B cell (primary cell): ENCODE data around the gene MCTP1. TPM values are rescaled to one million over a fixed set of nuclear protein-coding genes. Genes with fewer than 3 reads are reported as not detected.

Experiments used
- ATAC-seq: fragments of 200-7000 bp; cut with Tn5 transposase; one replicate; pipeline ENCODE4 v1.10.0; 2021; ENCODE audit warnings: low read depth, mild to moderate bottlenecking, moderate number of reproducible peaks, moderate library complexity
- CTCF ChIA-PET: fragments of 350-600 bp; sonication (Branson Sonifier 250); formaldehyde crosslinking; loops from one replicate; lab custom pipeline; 2021; ENCODE audit warnings: antibody characterized with exemption, inconsistent platforms; lab: Charles Lee
- POLR2A ChIA-PET: fragments of 350-600 bp; sonication (Branson Sonifier 250); formaldehyde crosslinking; loops from one replicate; lab custom pipeline; 2021; ENCODE audit warnings: antibody characterized with exemption; lab: Charles Lee
- DNase-seq: peaks from one replicate; pipeline ENCODE4 v3.0.0; 2013
- H2AFZ ChIP-seq: 2 replicates; pipeline ENCODE4 v1.6.1; 2012; ENCODE audit warnings: mild to moderate bottlenecking, low read depth, low read length; ENCODE audit not compliant: insufficient read depth, poor library complexity, severe bottlenecking
- H3K27ac ChIP-seq, 2 donors: 1 replicate in 1 of 2; 2 replicates in 1 of 2; pipeline ENCODE4 v1.5.1; 2012 to 2013; ENCODE audit warnings: low read length in 2 of 2, mild to moderate bottlenecking in 2 of 2, moderate library complexity in 1 of 2
- H3K27me3 ChIP-seq, 4 experiments: fragments of 200-600 bp in 1 of 4; sonication (generic) in 1 of 4; replicated peaks in 1 of 4; 1 replicate in 2 of 4; 2 replicates in 2 of 4; pipeline versions ENCODE4 v1.6.1 to v1.7.0; 2013 to 2016; ENCODE audit warnings: low read length in 3 of 4, mild to moderate bottlenecking in 2 of 4, mixed read lengths in 1 of 4, moderate library complexity in 1 of 4; ENCODE audit not compliant: insufficient read depth in 4 of 4, control insufficient read depth in 3 of 4; ENCODE audit errors: control extremely low read depth in 1 of 4
- H3K36me3 ChIP-seq, 2 experiments: replicated peaks in 1 of 2; 1 replicate in 1 of 2; 2 replicates in 1 of 2; pipeline versions ENCODE4 v1.6.1 to v1.7.1; 2013; ENCODE audit warnings: low read length in 1 of 2; ENCODE audit not compliant: insufficient read depth in 2 of 2, control insufficient read depth in 1 of 2; ENCODE audit errors: control extremely low read depth in 1 of 2, extremely low read depth in 1 of 2
- H3K4me1 ChIP-seq, 2 donors: fragments of 200-600 bp in 1 of 2; sonication (generic) in 1 of 2; 1 replicate in 1 of 2; 2 replicates in 1 of 2; pipeline versions ENCODE4 v1.5.1 to v1.6.1; 2013 to 2017; ENCODE audit warnings: low read length in 2 of 2; ENCODE audit not compliant: control insufficient read depth in 2 of 2, insufficient read depth in 2 of 2
- H3K4me2 ChIP-seq: replicated peaks from 2 replicates; pipeline ENCODE3; 2012; ENCODE audit warnings: mild to moderate bottlenecking, low read depth, low read length; ENCODE audit not compliant: poor library complexity, severe bottlenecking
- H3K4me3 ChIP-seq, 5 experiments: fragments of 200-600 bp in 1 of 5; sonication (generic) in 1 of 5; 1 replicate in 3 of 5; 2 replicates in 2 of 5; pipeline versions ENCODE4 v1.5.1 to v1.7.0; 2011 to 2016; ENCODE audit warnings: low read length in 4 of 5, mild to moderate bottlenecking in 4 of 5, low read depth in 2 of 5, control low read depth in 1 of 5, moderate library complexity in 1 of 5; ENCODE audit not compliant: insufficient read depth in 1 of 5; ENCODE audit errors: control extremely low read depth in 1 of 5, extremely low read depth in 1 of 5
- H3K79me2 ChIP-seq: fragments of 200-600 bp; sonication (generic); one replicate; pipeline ENCODE4 v1.6.0; 2016; ENCODE audit warnings: low read length; ENCODE audit not compliant: control insufficient read depth, insufficient read depth
- H3K9ac ChIP-seq: fragments of 200-600 bp; sonication (generic); 2 replicates; pipeline ENCODE4 v1.6.1; 2017; ENCODE audit warnings: mild to moderate bottlenecking, low read length, moderate library complexity
- H3K9me3 ChIP-seq, 3 donors: one replicate each; pipeline versions ENCODE4 v1.6.1 to v1.7.1; 2013; ENCODE audit warnings: low read length in 2 of 3; ENCODE audit not compliant: control insufficient read depth in 2 of 3, insufficient read depth in 1 of 3; ENCODE audit errors: control extremely low read depth in 1 of 3
- H4K20me1 ChIP-seq: 2 replicates; pipeline ENCODE4 v1.6.0; 2012; ENCODE audit warnings: mild to moderate bottlenecking, low read length; ENCODE audit not compliant: insufficient read depth, control insufficient read depth, poor library complexity, severe bottlenecking
- H3K27ac Mint-ChIP-seq: one replicate; pipeline ENCODE4 v1.8.0; 2021; ENCODE audit warnings: mixed read lengths
- H3K27me3 Mint-ChIP-seq: one replicate; pipeline ENCODE4 v1.8.0; 2021; ENCODE audit warnings: mixed read lengths
- H3K4me1 Mint-ChIP-seq: one replicate; pipeline ENCODE4 v1.8.0; 2021; ENCODE audit warnings: mixed read lengths
- H3K4me3 Mint-ChIP-seq: one replicate; pipeline ENCODE4 v1.8.0; 2021; ENCODE audit warnings: mixed read lengths
- H3K9me3 Mint-ChIP-seq: one replicate; pipeline ENCODE4 v1.8.0; 2022; ENCODE audit warnings: mixed read lengths; ENCODE audit not compliant: insufficient read depth
- EZH2 ChIP-seq: IDR thresholded peaks from 2 replicates; pipeline ENCODE4 v1.6.1; 2012; ENCODE audit warnings: borderline replicate concordance, low read depth, mild to moderate bottlenecking, moderate library complexity, low read length; ENCODE audit not compliant: insufficient read depth, poor library complexity, severe bottlenecking
- WGBS: methylation state at CpG from one replicate; pipeline ENCODE4 v1.1.5; 2013; ENCODE audit warnings: missing lambda C conversion rate; ENCODE audit not compliant: insufficient coverage; 5-methylcytosine and 5-hydroxymethylcytosine counted together
- intact Hi-C: fragments of 100-400 bp; cut with micrococcal nuclease; formaldehyde crosslinking; loops from one replicate; pipeline ENCODE4 v1.10.0; 2022
- polyA plus RNA-seq: library from polyadenylated mRNA; depleted of rRNA; stranded (reverse); fragments of >200 nt; gene quantifications from 2 replicates; pipeline ENCODE4 v1.2.3, GENCODE V29; 2012
- total RNA-seq, 2 donors: library from RNA; stranded (reverse); fragments of 120-200 nt in 1 of 2; gene quantifications; 1 replicate in 1 of 2; 2 replicates in 1 of 2; pipeline versions ENCODE4 v1.2.3 to v1.2.4, GENCODE V29; 2013 to 2022
- TF ChIP-seq, protein P1 (sequence below): fragments of 200-600 bp; IDR thresholded peaks from one replicate; pipeline ENCODE4 v1.8.0; 2022; ENCODE audit warnings: antibody characterized with exemption, mild to moderate bottlenecking

MCTP1 gene
- total and polyA plus RNA-seq, 2 donors (not counting 1 experiment from before 2014, with no cell fraction given): 0.42 to 2.5 TPM

DNA sequence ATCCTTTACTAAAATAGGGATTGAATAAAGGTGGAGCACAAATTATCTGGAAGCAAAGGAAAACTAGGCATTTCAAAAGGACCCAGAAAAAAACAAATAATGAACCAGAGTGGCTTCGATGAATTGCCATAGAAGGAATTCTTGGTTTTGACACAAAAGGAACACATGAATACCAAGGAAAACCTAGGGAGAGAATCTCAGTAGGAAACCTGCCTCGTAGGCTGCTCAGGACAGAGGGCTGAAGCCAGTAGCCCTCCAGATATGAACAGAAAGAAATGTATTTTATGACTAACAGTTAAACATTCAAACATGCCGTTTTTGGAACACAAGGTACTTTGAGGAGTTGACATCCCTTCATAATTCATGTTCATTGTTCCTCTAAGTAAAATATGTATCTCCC lies 420.9 kb downstream of the MCTP1 start:
- H3K27me3 ChIP-seq: no peaks in the 10 kb centered on the region
- H3K4me2 ChIP-seq: no peak overlapping the region
- H3K27ac ChIP-seq: no peak overlapping the region
- Mint-ChIP-seq H3K9me3 (no peaks in the 10 kb centered on the region), H3K4me3 (no peak overlapping the region), H3K27ac (no peak overlapping the region), H3K4me1 (no peaks in the 10 kb centered on the region), H3K27me3 (peaks cover 3% of the 10 kb centered on the region)
- WGBS: 100% methylated on average over 1 of the region's 3 CpGs
- H3K79me2 ChIP-seq: no peaks in the 10 kb centered on the region
- ChIA-PET CTCF (interaction anchor here (0.6 kb wide), 1 partner anchor 73 kb away, joined by 3 read pairs; no protein-coding TSS in a partner anchor), POLR2A (no interaction called here)
- no peak overlapping the region for H2AFZ ChIP-seq
- DNase-seq (no peak), ATAC-seq (no peak)
- H3K4me1 ChIP-seq: no peaks in the 10 kb centered on the region
- no peaks in the 10 kb centered on the region for H3K9me3 ChIP-seq
- H3K9ac ChIP-seq: no peak overlapping the region
- TF ChIP-seq, protein P1, sequence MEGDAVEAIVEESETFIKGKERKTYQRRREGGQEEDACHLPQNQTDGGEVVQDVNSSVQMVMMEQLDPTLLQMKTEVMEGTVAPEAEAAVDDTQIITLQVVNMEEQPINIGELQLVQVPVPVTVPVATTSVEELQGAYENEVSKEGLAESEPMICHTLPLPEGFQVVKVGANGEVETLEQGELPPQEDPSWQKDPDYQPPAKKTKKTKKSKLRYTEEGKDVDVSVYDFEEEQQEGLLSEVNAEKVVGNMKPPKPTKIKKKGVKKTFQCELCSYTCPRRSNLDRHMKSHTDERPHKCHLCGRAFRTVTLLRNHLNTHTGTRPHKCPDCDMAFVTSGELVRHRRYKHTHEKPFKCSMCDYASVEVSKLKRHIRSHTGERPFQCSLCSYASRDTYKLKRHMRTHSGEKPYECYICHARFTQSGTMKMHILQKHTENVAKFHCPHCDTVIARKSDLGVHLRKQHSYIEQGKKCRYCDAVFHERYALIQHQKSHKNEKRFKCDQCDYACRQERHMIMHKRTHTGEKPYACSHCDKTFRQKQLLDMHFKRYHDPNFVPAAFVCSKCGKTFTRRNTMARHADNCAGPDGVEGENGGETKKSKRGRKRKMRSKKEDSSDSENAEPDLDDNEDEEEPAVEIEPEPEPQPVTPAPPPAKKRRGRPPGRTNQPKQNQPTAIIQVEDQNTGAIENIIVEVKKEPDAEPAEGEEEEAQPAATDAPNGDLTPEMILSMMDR: no peak
- TF ChIP-seq EZH2: no peak
- intact Hi-C loops: no loop called here
- H3K4me3 ChIP-seq: no peak overlapping the region
- no peaks in the 10 kb centered on the region for H4K20me1 ChIP-seq
- no peaks in the 10 kb centered on the region for H3K36me3 ChIP-seq

DNA sequence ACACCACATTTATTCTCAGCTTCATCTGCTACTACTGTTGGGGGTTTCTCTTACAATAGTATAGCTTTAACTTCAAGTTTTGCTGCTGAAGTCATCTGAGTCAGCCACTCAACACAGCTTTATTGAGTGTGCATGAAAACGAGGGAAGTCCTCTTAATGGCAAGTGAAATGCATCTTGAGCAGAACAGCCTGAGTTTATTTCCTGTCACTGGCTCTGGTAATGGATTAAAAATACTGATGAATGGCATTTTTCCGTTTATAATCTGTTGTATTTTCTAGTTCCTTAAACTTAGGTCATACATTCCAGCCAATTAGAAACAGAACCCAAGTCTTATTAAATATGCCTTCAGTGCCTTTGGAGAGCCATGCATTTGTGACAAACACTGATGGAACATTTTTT lies 427.8 kb downstream of the MCTP1 start:
- Histone ChIP-seq H3K4me3 (no peak overlapping the region), H3K9me3 (no peaks in the 10 kb centered on the region), H3K9ac (no peak overlapping the region), H4K20me1 (no peaks in the 10 kb centered on the region), H3K27me3 (no peaks in the 10 kb centered on the region), H2AFZ (no peak overlapping the region), H3K4me1 (no peaks in the 10 kb centered on the region), H3K27ac (no peak overlapping the region), H3K36me3 (no peaks in the 10 kb centered on the region), H3K79me2 (no peaks in the 10 kb centered on the region), H3K4me2 (no peak overlapping the region)
- no peak overlapping the region for H3K27ac Mint-ChIP-seq
- H3K27me3 Mint-ChIP-seq: no peaks in the 10 kb centered on the region
- TF ChIP-seq EZH2: no peak
- TF ChIP-seq, protein P1: no peak
- POLR2A ChIA-PET: no interaction called here
- WGBS: 20% methylated on average over 1 of the region's 2 CpGs
- DNase-seq (no peak), ATAC-seq (no peak)
- no peaks in the 10 kb centered on the region for H3K9me3 Mint-ChIP-seq
- H3K4me3 Mint-ChIP-seq: no peak overlapping the region
- intact Hi-C loops: no loop called here
- no peaks in the 10 kb centered on the region for H3K4me1 Mint-ChIP-seq
- CTCF ChIA-PET: no interaction called here
